ENCODE results near the gene TM4SF18.

DNA sequence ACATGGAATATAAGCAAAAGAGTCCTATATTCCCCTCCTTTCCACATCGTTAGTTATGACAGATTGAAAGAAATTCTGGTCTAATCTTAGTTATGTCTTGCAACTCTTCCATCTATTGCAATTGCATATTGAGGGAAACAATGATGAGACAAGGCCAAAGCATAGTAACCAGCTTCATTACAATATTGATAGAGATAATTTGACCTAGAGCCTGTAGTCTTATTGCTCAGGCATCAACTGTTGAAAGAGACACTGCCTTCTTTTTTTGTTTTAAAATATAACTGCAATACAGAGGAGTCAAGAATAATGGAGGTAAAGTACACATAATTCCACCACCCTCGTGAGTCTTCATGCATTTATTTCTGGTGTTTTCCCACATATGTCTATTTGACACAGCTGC lies 2.0 kb downstream of the TM4SF18 start:
- TF ChIP-seq, protein P1, sequence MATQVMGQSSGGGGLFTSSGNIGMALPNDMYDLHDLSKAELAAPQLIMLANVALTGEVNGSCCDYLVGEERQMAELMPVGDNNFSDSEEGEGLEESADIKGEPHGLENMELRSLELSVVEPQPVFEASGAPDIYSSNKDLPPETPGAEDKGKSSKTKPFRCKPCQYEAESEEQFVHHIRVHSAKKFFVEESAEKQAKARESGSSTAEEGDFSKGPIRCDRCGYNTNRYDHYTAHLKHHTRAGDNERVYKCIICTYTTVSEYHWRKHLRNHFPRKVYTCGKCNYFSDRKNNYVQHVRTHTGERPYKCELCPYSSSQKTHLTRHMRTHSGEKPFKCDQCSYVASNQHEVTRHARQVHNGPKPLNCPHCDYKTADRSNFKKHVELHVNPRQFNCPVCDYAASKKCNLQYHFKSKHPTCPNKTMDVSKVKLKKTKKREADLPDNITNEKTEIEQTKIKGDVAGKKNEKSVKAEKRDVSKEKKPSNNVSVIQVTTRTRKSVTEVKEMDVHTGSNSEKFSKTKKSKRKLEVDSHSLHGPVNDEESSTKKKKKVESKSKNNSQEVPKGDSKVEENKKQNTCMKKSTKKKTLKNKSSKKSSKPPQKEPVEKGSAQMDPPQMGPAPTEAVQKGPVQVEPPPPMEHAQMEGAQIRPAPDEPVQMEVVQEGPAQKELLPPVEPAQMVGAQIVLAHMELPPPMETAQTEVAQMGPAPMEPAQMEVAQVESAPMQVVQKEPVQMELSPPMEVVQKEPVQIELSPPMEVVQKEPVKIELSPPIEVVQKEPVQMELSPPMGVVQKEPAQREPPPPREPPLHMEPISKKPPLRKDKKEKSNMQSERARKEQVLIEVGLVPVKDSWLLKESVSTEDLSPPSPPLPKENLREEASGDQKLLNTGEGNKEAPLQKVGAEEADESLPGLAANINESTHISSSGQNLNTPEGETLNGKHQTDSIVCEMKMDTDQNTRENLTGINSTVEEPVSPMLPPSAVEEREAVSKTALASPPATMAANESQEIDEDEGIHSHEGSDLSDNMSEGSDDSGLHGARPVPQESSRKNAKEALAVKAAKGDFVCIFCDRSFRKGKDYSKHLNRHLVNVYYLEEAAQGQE (IDR thresholded peaks at IDR 0.05; ENCODE audit: insufficient read depth in 1 of 2, low read depth in 2 of 2, low read length in 1 of 2) = no peak
- TF ChIP-seq CTCF (IDR thresholded peaks at IDR 0.05) = no peak
- TF ChIP-seq POLR2AphosphoS5 (IDR thresholded peaks at IDR 0.05; ENCODE audit: low read depth, low read length) = no peak
